Esophagus muscularis mucosa (tissue), 3 donors: Measurements from ENCODE around the gene PLXDC1.
"Not testable (repeated sequence)": the region's sequence is repeated elsewhere in the genome, so short reads cannot be mapped to it uniquely, and the experiment has no call there.

Experiments
- POLR2AphosphoS5 ChIP-seq, 2 donors: sonication (generic); formaldehyde crosslinking; IDR thresholded peaks; one replicate each; pipeline ENCODE4 v1.6.1; 2017; ENCODE audit warnings: antibody characterized with exemption in 2 of 2
- TF ChIP-seq, protein P1 (sequence below), 3 experiments: fragments of 200-600 bp in 2 of 3; fragments of 450-650 bp in 1 of 3; sonication (generic) in 2 of 3; IDR thresholded peaks; one replicate each; pipeline ENCODE4 v1.5.1; 2017 to 2019; ENCODE audit warnings: antibody characterized with exemption in 3 of 3, mild to moderate bottlenecking in 2 of 3, moderate library complexity in 1 of 3

DNA sequence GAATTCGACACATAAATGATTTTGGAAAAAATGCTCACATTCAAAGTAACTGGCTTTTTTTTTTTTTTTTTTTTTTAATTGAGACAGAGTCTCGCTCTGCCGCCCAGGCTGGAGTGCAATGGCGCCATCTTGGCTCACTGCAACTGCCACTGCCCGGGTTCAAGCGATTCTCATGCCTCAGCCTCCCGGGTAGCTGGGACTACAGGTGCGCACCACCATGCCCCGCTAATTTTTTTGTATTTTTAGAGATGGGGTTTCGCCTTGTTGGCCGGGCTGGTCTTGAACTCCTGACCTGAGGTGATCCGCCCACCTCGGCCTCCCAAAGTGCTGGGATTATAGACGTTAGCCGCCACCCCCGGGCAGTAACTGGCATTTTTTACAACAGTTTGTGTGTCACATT lies 115.9 kb downstream of the PLXDC1 start:
- TF ChIP-seq POLR2AphosphoS5 (IDR thresholded peaks at IDR 0.05) = not testable (repeated sequence)
- TF ChIP-seq, protein P1, sequence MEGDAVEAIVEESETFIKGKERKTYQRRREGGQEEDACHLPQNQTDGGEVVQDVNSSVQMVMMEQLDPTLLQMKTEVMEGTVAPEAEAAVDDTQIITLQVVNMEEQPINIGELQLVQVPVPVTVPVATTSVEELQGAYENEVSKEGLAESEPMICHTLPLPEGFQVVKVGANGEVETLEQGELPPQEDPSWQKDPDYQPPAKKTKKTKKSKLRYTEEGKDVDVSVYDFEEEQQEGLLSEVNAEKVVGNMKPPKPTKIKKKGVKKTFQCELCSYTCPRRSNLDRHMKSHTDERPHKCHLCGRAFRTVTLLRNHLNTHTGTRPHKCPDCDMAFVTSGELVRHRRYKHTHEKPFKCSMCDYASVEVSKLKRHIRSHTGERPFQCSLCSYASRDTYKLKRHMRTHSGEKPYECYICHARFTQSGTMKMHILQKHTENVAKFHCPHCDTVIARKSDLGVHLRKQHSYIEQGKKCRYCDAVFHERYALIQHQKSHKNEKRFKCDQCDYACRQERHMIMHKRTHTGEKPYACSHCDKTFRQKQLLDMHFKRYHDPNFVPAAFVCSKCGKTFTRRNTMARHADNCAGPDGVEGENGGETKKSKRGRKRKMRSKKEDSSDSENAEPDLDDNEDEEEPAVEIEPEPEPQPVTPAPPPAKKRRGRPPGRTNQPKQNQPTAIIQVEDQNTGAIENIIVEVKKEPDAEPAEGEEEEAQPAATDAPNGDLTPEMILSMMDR (IDR thresholded peaks at IDR 0.05) = not testable (repeated sequence)
